Fibroblast of lung (primary cell): ENCODE measurements around the gene PEX10. TPM values are rescaled to one million over a fixed set of nuclear protein-coding genes. Genes with fewer than 3 reads are reported as not detected.

Experiments used
- DNase-seq, 2 donors: peaks; one replicate each; pipeline versions ENCODE4 v3.0.0 to v3.0.0-alpha.2; 2010; ENCODE audit warnings: low read depth in 2 of 2
- H2AFZ ChIP-seq: 2 replicates; pipeline ENCODE4 v1.5.1; 2012; ENCODE audit warnings: low read length, control low read depth, inconsistent platforms
- H3K27ac ChIP-seq: 2 replicates; pipeline ENCODE4 v1.5.1; 2011; ENCODE audit warnings: low read length, control low read depth; ENCODE audit not compliant: insufficient read depth
- H3K27me3 ChIP-seq: 2 replicates; pipeline ENCODE4 v1.5.1; 2011; ENCODE audit warnings: mild to moderate bottlenecking, low read length; ENCODE audit not compliant: control insufficient read depth, insufficient read depth
- H3K36me3 ChIP-seq: 2 replicates; pipeline ENCODE4 v1.5.1; 2011; ENCODE audit warnings: low read length; ENCODE audit not compliant: control insufficient read depth, insufficient read depth
- H3K4me1 ChIP-seq: 2 replicates; pipeline ENCODE4 v1.5.1; 2011; ENCODE audit warnings: low read length; ENCODE audit not compliant: control insufficient read depth, insufficient read depth; ENCODE audit errors: extremely low read depth
- H3K4me2 ChIP-seq: 2 replicates; pipeline ENCODE4 v1.5.1; 2011; ENCODE audit warnings: low read length, control low read depth; ENCODE audit not compliant: insufficient read depth; ENCODE audit errors: extremely low read depth
- H3K4me3 ChIP-seq, 4 experiments: fragments of 200-600 bp in 1 of 4; sonication (generic) in 1 of 4; replicated peaks in 1 of 4; 2 replicates each; pipeline ENCODE4 v1.5.1; 2011 to 2016; ENCODE audit warnings: low read length in 4 of 4, low read depth in 3 of 4, mild to moderate bottlenecking in 3 of 4, control low read depth in 2 of 4, inconsistent platforms in 1 of 4, mixed read lengths in 1 of 4; ENCODE audit not compliant: insufficient read depth in 1 of 4; ENCODE audit errors: control extremely low read depth in 1 of 4
- H3K79me2 ChIP-seq: 2 replicates; pipeline ENCODE4 v1.5.1; 2012; ENCODE audit warnings: mild to moderate bottlenecking, low read length, inconsistent platforms; ENCODE audit not compliant: control insufficient read depth, insufficient read depth
- H3K9ac ChIP-seq: 2 replicates; pipeline ENCODE4 v1.5.1; 2011; ENCODE audit warnings: mild to moderate bottlenecking, low read length, control low read depth; ENCODE audit not compliant: insufficient read depth
- H3K9me3 ChIP-seq: 2 replicates; pipeline ENCODE4 v1.5.1; 2012; ENCODE audit warnings: low read depth, low read length; ENCODE audit not compliant: control insufficient read depth, insufficient read depth
- H4K20me1 ChIP-seq: 2 replicates; pipeline ENCODE4 v1.5.1; 2011; ENCODE audit warnings: low read length; ENCODE audit not compliant: control insufficient read depth, insufficient read depth; ENCODE audit errors: extremely low read depth
- CTCF ChIP-seq, 2 donors: IDR thresholded peaks in 1 of 2; conservative IDR thresholded peaks in 1 of 2; 1 replicate in 1 of 2; 2 replicates in 1 of 2; pipeline ENCODE4 v1.5.1; 2011 to 2012; ENCODE audit warnings: low read length in 2 of 2, control low read depth in 1 of 2, inconsistent platforms in 1 of 2, low read depth in 1 of 2, mild to moderate bottlenecking in 1 of 2
- EZH2 ChIP-seq: IDR thresholded peaks from 2 replicates; pipeline ENCODE4 v1.5.1; 2012; ENCODE audit warnings: low read length, control low read depth, mild to moderate bottlenecking; ENCODE audit errors: missing control alignments
- polyA plus RNA-seq, 2 donors: library from polyadenylated mRNA; depleted of rRNA in 1 of 2; stranded (reverse) in 1 of 2; unstranded in 1 of 2; fragments of >200 nt; gene quantifications; 2 replicates each; pipeline ENCODE4 v1.2.1, GENCODE V29; 2011 to 2012; ENCODE audit warnings: missing spikeins in 1 of 2
- total RNA-seq: library from RNA; depleted of rRNA; stranded (reverse); fragments of >200 nt; gene quantifications from 2 replicates; pipeline ENCODE4 v1.2.1, GENCODE V29; 2014

Gene PEX10
- total and polyA plus RNA-seq, 2 donors (not counting 1 experiment from before 2014, with no cell fraction given): 15.4 to 33.4 TPM

- no peaks in the 10 kb centered on the region for H3K27me3 ChIP-seq
- H3K4me3 ChIP-seq: no peak overlapping the region
- H3K36me3 ChIP-seq: no peaks in the 10 kb centered on the region
- no peaks in the 10 kb centered on the region for H4K20me1 ChIP-seq
- no peak for DNase-seq
- no peak overlapping the region for H3K9ac ChIP-seq
- no peak overlapping the region for H3K4me2 ChIP-seq
- no peak overlapping the region for H3K27ac ChIP-seq
- H2AFZ ChIP-seq: no peak overlapping the region
- TF ChIP-seq EZH2: no peak
- H3K4me1 ChIP-seq: no peaks in the 10 kb centered on the region
- no peaks in the 10 kb centered on the region for H3K79me2 ChIP-seq
- H3K9me3 ChIP-seq: no peaks in the 10 kb centered on the region
Observed at GRCh38 chr1:2358651-2359640, 53.4 kb downstream of the PEX10 start.

GRCh38 chr1:2358072-2358471 is 54.3 kb downstream of the PEX10 start:
- no peaks in the 10 kb centered on the region for H3K9me3 ChIP-seq
- H3K4me3 ChIP-seq: no peak overlapping the region
- no peak overlapping the region for H2AFZ ChIP-seq
- DNase-seq: no peak
- no peak overlapping the region for H3K4me2 ChIP-seq
- H3K9ac ChIP-seq: no peak overlapping the region
- no peaks in the 10 kb centered on the region for H3K79me2 ChIP-seq
- no peaks in the 10 kb centered on the region for H3K36me3 ChIP-seq
- H4K20me1 ChIP-seq: no peaks in the 10 kb centered on the region
- H3K4me1 ChIP-seq: no peaks in the 10 kb centered on the region
- no peak overlapping the region for H3K27ac ChIP-seq
- H3K27me3 ChIP-seq: no peaks in the 10 kb centered on the region
- TF ChIP-seq CTCF (conservative IDR thresholded peaks at IDR 0.05 in 1 of 2, IDR thresholded peaks at IDR 0.05 in 1 of 2; ENCODE audit: low read depth in 1 of 2, low read length in 2 of 2): no peak
- TF ChIP-seq EZH2: no peak

- Histone ChIP-seq H4K20me1 (no peaks in the 10 kb centered on the region), H3K27me3 (no peaks in the 10 kb centered on the region), H3K27ac (no peak overlapping the region), H3K79me2 (no peaks in the 10 kb centered on the region), H3K4me3 (no peak overlapping the region), H3K9me3 (no peaks in the 10 kb centered on the region), H3K9ac (no peak overlapping the region), H3K4me2 (no peak overlapping the region), H2AFZ (no peak overlapping the region), H3K4me1 (no peaks in the 10 kb centered on the region), H3K36me3 (no peaks in the 10 kb centered on the region)
- TF ChIP-seq EZH2 (no peak), CTCF (conservative IDR thresholded peaks at IDR 0.05 in 1 of 2, IDR thresholded peaks at IDR 0.05 in 1 of 2; ENCODE audit: low read depth in 1 of 2, low read length in 2 of 2) (no peak)
- no peak for DNase-seq
Observed at GRCh38 chr1:2356911-2357845, 55.2 kb downstream of the PEX10 start.
